ENCODE data around the gene ZNF460.

ZNF460 gene

DNA sequence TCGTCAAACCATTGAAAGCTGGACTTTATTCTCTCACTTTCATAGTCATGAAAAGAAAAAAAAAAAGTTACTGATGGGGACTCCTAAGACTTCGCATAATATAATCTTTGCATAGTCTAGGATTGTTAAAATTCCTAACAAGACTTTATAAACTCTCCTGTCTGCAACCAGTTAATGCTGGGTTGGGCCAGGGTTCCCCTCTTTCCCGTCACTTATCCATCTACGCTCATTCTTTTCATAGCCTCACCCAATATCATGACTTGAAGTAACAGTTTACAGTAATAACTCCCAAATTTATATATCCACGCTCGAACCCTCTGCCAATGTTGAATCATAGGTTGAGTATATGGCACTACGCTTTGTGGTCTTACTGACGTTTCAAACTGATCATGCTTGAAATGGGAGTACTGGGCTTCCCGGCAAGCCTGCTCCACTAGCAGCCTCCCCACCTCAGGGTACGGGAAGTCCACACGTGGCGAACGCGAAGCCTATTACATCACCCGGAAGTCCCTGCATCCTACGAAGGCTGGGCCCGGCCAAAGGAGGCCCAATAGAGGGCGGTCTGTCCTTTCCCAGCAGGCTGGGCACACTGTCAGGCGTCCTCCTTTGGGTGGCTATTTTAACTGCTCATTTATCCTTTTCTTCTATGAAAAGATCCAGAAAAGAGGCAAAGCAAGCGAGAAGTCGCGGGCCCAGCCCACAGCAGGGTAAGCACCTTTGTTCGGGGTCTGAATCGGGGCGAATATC, 694 bp upstream of the ZNF460 start:
- DNase-seq: peak; percentile 86
- ATAC-seq: peak; percentile 76

DNA sequence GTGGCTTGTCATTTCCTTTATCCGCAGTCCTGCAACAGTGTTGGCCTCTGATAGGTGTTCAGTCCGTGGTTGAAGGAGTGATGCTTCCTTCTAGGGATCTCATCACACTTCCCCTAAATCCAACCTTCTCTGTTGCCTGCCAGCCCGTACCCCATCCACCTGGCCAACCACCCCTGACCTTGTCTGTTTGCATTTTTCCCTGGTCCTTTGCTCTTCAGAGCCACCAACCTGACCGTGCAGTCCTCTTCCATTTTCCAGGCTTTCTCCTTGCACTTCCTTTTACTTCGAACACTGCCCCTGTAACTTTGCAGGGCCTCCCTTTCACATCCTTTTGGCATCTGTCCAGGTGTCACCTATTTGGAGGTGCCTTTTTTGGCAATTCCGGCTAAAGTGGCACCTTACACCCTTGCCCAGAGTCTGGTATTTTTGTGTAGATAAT, 696 bp downstream of the ZNF460 start:
- no peak for DNase-seq

DNA sequence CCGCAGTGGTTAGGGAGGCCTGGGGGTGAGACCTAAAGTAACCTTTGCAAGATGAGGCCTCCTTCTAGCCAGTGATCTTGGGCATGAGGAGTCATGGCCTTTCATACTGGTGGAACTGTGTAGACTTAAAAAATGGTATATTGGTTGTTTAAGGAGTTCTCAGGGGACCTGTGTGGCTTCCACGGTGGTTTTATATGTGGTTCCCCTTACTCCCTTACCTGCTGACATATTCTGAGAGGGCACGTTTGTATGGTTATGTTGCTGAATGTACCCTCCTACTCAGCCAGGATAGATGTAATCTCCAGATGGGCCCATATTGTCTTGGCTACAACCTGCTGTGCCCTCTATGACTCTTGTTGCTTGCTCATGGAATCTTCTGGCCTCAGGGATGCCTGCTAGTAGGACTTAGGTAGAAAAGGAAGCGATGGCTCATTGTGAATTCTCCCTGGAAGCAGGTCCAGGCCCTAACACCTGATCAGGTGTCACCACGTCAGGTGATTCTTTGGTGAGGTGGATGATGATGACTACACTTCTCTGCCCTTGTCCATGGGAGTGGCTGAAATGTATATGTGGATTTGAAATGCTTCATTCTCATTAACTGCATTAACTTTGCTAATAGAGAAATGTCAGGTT, 1.8 kb downstream of the ZNF460 start:
- peak; percentile 51 for DNase-seq
- peak; percentile 40 for ATAC-seq

More for the DNA sequence above, 696 bp downstream of the ZNF460 start:
- no peak for ATAC-seq

DNA sequence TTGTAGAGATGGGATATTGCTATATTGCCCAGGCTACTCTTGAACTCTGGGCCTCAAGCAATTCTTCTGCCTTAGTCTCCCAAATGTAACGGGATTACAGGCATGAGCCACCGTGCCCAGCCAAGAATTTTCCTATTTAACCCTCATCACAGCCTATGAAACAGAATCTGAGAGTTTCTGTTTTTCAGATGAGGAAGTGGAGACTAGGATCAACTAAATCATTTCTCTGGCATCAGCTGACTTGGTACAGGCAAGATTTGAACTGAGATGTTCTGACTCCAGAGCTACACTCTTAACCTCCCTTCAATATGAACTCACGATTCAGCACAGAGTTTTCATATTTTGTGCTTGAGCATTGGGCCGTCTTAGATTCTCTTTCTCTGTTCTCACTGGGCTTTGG, 8.1 kb downstream of the ZNF460 start:
- ATAC-seq: no peak
- no peak for DNase-seq

DNA sequence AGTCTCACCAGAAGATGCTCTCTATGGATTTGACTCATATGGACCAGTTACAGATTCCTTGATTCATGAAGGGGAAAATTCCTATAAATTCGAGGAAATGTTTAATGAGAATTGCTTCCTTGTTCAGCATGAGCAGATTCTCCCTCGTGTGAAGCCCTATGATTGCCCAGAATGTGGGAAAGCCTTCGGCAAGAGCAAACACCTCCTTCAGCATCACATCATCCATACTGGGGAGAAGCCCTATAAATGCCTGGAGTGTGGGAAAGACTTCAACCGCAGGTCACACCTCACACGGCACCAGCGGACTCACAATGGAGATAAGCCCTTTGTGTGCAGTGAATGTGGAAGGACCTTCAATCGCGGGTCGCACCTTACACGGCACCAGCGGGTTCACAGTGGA, 10.7 kb downstream of the ZNF460 start:
- no peak for DNase-seq
- ATAC-seq: no peak

DNA sequence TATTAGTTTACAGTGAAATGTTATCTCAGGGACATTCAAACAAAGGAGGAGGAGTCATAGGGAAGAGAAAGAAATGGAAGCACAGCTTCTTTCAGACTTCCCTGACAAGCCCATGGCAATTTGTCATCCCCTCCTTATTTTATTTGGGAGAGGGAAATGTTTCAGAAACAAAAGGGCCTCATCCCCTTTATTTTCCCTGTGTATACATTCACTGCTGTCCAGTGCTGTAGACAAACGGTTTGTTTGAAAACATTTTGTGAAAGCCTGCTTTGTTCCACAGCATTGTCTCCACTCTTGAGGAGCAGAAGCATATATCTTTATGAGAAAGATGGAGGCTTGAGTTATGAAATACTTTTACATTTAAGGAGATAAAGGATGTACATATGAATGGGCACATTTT, 12.3 kb downstream of the ZNF460 start:
- no peak for ATAC-seq
- DNase-seq: no peak

DNA sequence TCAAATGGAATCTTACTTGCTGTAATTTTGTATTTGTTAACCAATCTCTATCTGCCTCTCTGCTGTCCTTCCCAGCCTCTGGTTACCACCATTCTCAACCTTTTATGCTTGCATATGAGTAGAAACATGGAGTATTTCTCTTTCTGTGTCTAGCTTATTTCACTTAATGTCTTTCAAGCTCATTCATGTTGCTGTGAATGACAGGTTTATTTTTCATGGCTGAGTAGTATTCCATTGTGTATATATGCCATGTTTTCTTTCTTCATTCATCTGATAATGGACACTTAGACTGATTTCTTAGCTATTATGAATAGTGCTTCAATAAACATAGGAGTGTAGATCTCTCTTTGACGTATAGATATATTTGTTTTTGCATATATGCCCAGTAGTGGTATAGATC, 13.4 kb downstream of the ZNF460 start:
- no peak for ATAC-seq
- DNase-seq: no peak

DNA sequence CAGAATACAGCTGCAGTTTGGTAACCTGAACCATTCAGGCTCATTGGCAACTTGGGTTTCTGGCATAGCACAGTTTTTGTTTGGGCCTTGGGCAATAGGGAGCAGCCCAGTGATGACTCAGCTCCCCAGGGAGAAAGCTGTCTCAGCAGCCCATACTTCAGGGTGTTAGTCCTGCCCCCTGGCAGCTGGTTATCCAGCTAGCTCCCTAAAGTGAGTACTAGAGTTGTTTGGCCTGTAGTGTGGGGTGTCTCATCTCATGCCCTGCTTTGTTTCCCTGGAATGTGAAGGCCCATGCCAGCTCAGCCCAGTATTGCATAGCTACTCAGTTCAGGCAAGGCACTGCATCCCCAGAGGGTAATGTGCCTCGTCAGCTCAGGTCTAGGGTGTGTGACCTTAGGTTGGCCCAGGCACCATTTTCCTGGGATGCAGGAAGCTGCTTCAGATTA, 21.8 kb downstream of the ZNF460 start:
- ATAC-seq: no peak

DNA sequence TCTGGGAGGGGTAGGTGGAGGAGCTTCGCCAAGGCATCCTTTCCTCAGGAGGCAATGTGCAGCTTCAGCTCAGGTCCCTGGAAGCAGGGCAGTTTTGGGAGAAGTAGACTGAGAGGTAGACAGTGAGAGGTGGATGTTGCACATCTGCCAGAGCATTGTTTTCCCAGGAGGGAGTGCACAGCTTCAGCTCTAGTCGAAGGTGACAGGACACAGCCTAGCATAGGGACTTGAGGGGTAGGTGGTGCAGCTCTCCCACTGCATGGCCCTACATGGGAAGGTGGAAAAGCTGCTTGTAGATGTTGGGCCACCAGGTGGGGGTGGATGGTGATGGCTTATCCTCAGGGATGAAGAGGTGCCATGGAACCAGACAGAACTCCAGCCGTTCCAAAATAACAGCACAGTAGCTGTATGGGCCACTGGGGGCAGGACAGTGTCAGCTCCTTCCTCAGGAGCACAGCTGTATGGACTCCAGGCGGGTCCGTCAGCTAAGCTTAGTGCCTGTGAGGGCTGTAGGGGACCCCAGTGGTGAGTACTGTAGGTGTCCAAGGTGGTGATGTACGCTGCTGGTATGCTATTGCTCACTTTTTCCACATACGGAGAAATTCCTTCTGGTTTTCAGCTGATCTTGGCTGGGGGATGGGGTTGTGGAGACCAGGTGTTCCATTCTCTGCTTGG, 22.6 kb downstream of the ZNF460 start:
- no peak for DNase-seq
- ATAC-seq: no peak

More for the DNA sequence above, 21.8 kb downstream of the ZNF460 start:
- no peak for DNase-seq

DNA sequence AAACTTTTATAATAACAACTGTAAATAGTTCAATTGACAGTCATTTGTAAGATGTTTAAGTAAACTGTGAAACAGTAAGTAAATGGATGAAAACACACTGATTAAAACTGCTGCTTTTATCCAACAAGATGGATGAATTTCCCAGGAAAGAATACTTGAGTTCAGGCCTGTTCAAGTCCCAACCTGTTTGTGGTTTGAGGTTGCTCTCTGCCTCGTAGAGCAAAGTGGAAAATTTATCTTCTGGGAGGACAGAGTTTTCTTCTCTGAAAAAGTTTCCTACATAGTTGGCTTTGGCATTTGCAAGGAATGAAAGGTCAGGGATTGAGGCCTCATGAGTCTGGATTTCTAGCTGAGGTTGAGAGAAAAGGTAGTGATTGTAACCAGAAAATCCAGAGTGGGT, 24.8 kb downstream of the ZNF460 start:
- ATAC-seq (no peak), DNase-seq (no peak)

DNA sequence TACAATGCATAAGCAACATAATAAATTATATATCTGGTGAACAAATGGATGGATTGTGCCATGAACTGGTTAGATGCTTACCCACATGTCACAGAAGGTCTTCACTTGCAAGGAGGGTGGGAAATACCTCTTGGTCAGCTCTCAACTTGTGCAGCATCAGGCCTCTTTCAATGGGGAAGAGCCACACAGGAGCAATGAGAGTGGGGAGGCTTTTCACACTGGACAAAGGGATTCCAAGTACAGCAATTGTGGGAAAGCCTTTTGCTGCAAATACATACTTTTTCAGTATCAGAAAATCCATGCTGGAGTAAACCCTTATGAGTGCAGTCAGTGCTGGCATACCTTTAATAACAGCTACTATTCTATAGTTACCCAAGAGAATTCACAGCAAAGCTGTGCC, 28.2 kb downstream of the ZNF460 start:
- ATAC-seq (no peak), DNase-seq (no peak)

DNA sequence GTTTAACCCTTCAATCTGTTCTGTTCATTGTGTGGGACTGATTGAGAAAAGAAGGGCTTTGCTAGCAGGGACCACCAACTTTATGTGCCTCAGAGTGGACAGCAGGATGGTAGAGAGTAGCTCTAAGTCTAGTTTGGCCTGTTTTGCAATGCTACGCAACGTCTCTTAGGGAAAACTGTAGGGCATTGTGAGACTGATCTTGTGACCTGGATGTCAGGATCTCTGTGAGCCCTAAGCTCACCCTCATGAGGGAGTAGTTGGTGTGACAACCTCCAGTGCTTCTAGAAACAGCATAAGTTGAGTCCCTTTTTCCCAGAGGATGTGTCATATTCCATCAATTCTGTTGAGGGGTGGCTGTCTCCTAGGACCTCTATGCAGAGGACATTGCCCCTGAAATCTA, 30.5 kb downstream of the ZNF460 start:
- no peak for ATAC-seq

DNA sequence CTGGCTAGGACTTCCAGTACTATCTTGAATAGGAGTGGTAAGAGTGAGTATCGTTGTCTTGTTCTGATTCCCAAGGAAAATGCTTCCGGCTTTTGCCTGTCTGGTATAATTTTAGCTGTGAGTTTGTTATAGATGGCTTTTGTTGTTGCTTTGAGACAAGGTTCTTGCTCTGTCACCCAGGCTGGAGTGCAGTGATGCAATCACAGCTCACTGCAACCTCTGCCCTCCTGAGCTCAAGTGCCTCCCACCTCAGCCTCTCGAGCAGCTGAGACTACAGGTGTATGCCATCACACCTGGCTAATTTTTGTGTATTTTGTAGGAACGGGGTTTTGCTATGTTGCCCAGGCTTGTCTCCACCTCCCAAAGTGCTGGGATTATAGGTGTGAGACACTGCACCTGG, 33.9 kb downstream of the ZNF460 start:
- DNase-seq (no peak), ATAC-seq (no peak)

More for the DNA sequence above, 30.5 kb downstream of the ZNF460 start:
- no peak for DNase-seq

DNA sequence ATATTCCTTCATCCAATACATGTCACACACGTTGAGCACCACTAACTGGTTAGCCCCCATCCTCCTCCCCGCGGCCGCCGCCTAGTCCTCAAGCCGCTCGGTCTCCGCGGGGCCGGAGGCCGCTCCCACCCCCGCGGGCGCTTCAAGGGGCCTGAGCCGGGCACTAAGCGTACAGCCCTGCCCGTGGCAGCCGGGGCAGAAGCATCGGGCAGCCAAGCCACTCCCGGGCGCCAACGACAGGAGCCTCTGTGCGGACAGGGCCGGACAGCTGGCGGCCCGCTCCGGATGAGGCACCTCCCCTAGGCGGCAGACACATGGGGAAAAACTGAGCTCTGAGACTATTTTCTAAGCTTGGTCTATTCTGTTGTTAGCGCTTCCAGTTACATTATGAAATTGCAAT, 37.2 kb downstream of the ZNF460 start:
- no peak for ATAC-seq
- no peak for DNase-seq

DNA sequence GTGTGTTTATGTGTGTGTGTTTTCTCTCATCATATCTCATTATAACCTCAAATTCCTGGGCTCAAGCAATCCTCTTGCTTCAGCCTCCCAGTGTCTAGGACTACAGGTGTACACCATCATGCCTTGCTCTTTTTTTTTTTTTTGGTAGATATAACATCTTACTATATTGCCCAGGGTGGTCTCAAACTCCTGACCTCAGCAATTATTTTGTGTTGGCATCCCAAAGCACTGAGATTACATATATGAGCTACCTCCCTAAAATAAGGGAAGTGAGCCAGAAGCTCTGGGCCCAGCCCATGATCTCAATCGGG, 39.5 kb downstream of the ZNF460 start:
- no peak for DNase-seq
- ATAC-seq: no peak

DNA sequence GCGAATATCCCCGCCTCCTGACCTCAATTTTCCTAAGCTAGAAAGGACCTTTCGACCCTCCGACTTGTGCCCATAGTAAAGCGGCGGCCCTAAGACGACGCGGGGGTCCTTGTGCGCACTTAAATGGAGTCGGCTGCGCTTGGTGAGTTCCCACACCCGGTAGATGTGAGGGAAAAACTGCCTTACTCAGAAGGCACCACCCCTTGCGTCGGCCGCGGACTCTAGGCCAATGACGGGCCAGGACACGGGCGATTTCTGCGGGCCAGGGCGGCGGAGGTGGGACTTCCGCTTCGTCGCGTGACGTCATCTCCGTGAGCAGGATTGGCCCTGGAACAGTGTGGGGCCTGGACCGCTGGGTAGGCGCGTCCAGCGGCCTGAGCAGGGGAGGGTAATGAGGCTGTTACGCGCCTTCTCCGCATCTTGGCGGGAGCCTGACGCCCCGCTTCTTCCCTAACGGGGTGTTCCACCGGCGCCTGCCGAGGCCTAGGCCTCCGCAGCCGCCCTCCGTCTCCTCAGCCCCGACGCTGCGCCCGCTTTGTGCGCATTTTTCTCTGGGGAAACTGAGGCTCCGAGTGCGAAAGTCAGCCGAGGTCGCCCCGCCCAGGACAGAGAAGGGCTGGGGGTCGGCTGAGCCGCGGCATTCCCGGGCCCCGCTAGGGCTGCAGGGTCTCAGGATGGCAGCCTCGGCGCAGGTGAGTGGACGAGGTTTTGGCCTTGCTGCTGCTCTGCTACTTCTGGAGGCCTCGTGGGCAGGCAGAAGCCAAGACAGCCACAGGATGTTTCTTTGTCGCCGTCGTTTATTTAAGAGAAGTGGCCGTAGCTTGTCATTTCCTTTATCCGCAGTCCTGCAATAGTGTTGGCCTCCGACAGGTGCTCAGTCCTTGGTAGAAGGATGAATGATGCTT, 40.1 kb downstream of the ZNF460 start, which contains the start of gene ZNF543:
ZNF543 (plus strand) TSS at position 293 of the 905 bp plus-strand sequence; CDS start at position 675, 382 bp downstream.
- ATAC-seq (peak; percentile 100), DNase-seq (peak; percentile 95)

DNA sequence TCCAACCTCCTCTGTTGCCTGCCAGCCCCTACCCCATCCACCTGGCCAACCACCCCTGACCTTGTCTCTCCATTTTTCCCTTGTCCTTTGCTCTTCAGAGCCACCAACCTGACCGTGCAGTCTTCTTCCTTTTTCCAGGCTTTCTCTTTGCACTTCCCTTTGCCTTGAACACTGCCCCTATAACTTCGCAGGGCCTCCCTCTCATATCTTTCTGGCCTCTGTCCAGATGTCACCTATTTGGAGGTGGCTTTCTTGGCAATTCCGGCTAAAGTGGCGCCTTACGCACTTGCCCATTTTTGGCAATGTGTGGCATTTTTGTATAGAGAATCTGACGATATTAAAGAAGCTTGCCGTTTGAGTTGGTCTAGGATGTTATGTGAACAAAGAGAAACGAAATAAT, 40.8 kb downstream of the ZNF460 start:
- DNase-seq: no peak
- ATAC-seq: no peak

DNA sequence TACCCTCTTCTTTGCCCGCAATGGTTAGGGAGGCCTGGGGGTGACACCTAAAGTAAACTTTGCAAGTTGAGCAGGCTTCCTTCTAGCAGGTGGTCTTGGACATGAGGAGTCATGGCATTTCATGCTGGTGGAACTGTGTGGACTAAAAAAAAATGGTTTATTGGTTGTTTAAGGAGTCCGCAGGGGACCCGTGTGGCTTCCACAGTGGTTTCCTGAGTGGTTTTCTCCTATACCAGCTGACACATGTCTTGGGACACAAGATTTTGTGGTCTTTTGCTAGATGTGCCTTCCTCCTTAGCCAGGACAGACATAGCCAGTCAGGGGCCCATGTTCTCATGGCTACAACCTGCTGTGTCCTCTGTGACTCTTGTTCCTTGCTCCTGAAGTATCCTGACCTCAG, 41.5 kb downstream of the ZNF460 start:
- no peak for DNase-seq
- ATAC-seq: no peak

DNA sequence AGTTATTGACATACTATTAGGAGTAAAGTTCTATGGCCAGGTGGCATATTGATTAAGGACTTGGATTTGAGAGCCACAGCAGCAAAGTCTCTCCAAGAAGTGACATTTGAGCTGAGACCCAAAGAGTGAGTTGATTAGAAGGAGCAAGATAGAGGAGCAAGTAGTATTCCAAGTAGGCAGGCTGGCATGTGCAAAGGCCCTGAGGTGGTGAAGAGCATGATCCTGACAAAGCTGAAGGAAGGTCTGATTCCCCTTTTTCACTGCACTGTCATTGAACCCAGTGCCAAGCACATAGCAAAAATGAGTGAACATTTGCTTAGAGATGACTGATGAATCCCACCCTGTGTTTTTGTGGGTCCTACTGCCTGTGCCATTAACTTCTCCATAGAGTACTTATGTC, 44.7 kb downstream of the ZNF460 start:
- DNase-seq (no peak), ATAC-seq (no peak)

DNA sequence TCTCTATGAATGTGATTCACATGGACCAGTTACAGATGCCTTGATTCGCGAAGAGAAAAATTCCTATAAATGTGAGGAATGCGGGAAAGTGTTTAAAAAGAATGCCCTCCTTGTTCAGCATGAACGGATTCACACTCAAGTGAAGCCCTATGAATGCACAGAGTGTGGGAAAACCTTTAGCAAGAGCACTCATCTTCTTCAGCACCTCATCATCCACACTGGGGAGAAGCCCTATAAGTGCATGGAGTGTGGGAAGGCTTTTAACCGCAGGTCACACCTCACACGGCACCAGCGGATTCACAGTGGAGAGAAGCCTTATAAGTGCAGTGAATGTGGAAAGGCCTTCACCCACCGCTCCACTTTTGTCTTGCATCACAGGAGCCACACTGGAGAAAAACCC, 47.7 kb downstream of the ZNF460 start:
- DNase-seq: no peak
- ATAC-seq: no peak

DNA sequence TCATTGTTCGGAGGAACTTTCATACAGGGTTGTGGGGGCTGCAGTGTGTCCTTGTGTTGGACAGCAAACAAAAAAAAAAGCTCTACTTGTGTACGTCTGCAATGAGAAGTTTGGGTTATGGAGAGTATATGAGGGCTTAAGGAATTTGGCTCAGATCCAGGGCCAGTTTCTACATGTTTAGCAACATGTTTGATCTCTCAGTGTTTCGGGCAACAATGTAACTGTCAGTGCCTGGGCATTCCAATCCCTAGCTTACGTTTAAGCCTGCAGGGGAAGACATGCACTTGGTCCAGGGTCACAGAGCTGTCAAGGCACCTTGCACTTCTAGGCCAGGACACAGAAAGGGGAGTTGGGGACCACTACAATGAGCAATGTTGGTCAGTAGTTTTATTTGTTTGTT, 53.9 kb downstream of the ZNF460 start:
- ATAC-seq (no peak), DNase-seq (no peak)

DNA sequence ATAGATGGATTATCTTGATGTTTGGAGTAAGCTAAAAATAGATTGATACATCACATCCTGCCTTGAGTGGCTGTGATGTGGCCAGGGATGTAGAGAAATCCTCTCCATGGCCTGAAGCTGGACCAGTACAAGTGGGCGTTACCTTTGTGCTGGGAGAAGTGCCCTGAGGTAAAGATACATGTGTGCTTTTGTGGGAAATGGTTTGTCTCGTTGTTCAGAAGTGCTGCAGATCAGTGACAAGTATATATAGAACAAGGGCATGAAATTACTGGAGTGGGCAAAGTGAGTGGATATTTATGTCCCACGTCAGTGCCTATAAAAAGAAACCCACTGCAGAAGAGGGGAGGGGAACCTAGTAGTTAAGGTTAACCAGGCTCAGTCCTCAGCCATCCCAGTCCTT, 58.6 kb downstream of the ZNF460 start:
- DNase-seq: no peak

More for the DNA sequence above, 58.6 kb downstream of the ZNF460 start:
- no peak for ATAC-seq
